IMR-90 (cell line): Measurements from ENCODE around the gene THBS1. TPM values are rescaled to one million over a fixed set of nuclear protein-coding genes. Genes with fewer than 3 reads are reported as not detected.

Source experiments
- ATAC-seq: fragments of 200-7000 bp; cut with Tn5 transposase; 2 replicates; pipeline ENCODE4 v1.9.1; 2020; ENCODE audit warnings: low read depth, mild to moderate bottlenecking, moderate library complexity
- BruUV-seq: library from RNA; stranded (reverse); fragments of 400-500 nt; replicated peaks from 2 replicates; lab custom pipeline; 2021; lab: Mats Ljungman, UMichigan
- CTCF ChIA-PET: fragments of 300-600 bp; formaldehyde crosslinking; extraction: SDS; loops from one replicate; lab custom pipeline; 2021; ENCODE audit warnings: antibody characterized with exemption; lab: Yijun Ruan, JAX
- POLR2A ChIA-PET: fragments of 300-600 bp; sonication (Branson Sonifier 250); formaldehyde crosslinking; loops from one replicate; lab custom pipeline; 2022; ENCODE audit warnings: antibody characterized with exemption; ENCODE audit not compliant: unreplicated experiment; lab: Charles Lee
- DNase-seq: peaks from one replicate; pipeline ENCODE4 v3.0.0; 2013
- H2AFZ ChIP-seq: replicated peaks from 2 replicates; pipeline ENCODE3; 2013; ENCODE audit warnings: low read length, mild to moderate bottlenecking; ENCODE audit not compliant: poor library complexity
- H2AK5ac ChIP-seq: 2 replicates; pipeline ENCODE4 v1.6.1; 2013; ENCODE audit warnings: low read depth, low read length, inconsistent platforms
- H2AK9ac ChIP-seq: replicated peaks from 2 replicates; pipeline ENCODE3; 2013; ENCODE audit warnings: mild to moderate bottlenecking, low read depth, low read length, moderate library complexity; ENCODE audit not compliant: poor library complexity
- H2BK120ac ChIP-seq: 2 replicates; pipeline ENCODE4 v1.6.1; 2013; ENCODE audit warnings: low read depth, low read length, inconsistent platforms
- H2BK15ac ChIP-seq: 3 replicates; pipeline ENCODE4 v1.6.1; 2013; ENCODE audit warnings: low read depth, low read length, inconsistent platforms
- H2BK20ac ChIP-seq: 2 replicates; pipeline ENCODE4 v1.6.1; 2013; ENCODE audit warnings: low read depth, mild to moderate bottlenecking, inconsistent platforms, low read length, moderate library complexity
- H2BK5ac ChIP-seq: 2 replicates; pipeline ENCODE4 v1.6.1; 2013; ENCODE audit warnings: mild to moderate bottlenecking, low read depth, low read length, inconsistent platforms; ENCODE audit not compliant: poor library complexity, severe bottlenecking
- H3K14ac ChIP-seq: replicated peaks from 2 replicates; pipeline ENCODE4 v1.6.1; 2013; ENCODE audit warnings: low read depth, low read length, inconsistent platforms
- H3K18ac ChIP-seq: 2 replicates; pipeline ENCODE4 v1.6.1; 2013; ENCODE audit warnings: low read depth, low read length, control low read depth
- H3K23ac ChIP-seq: 2 replicates; pipeline ENCODE4 v1.6.1; 2013; ENCODE audit warnings: low read depth, low read length, inconsistent platforms
- H3K27ac ChIP-seq: 2 replicates; pipeline ENCODE4 v1.5.1; 2013; ENCODE audit warnings: mild to moderate bottlenecking, control low read depth, low read length; ENCODE audit not compliant: insufficient read depth
- H3K27me3 ChIP-seq: 2 replicates; pipeline ENCODE4 v1.6.1; 2013; ENCODE audit warnings: low read length; ENCODE audit not compliant: control insufficient read depth, insufficient read depth
- H3K36me3 ChIP-seq: 2 replicates; pipeline ENCODE4 v1.6.1; 2013; ENCODE audit warnings: low read length, mixed read lengths; ENCODE audit not compliant: control insufficient read depth, insufficient read depth
- H3K4ac ChIP-seq: 2 replicates; pipeline ENCODE4 v1.6.1; 2013; ENCODE audit warnings: low read depth, low read length, inconsistent platforms
- H3K4me1 ChIP-seq: 2 replicates; pipeline ENCODE4 v1.6.1; 2013; ENCODE audit warnings: low read length, mixed read lengths; ENCODE audit not compliant: control insufficient read depth, insufficient read depth
- H3K4me2 ChIP-seq: 2 replicates; pipeline ENCODE4 v1.6.1; 2013; ENCODE audit warnings: low read depth, mild to moderate bottlenecking, control low read depth, low read length, moderate library complexity
- H3K4me3 ChIP-seq: 2 replicates; pipeline ENCODE4 v1.5.1; 2013; ENCODE audit warnings: low read depth, mild to moderate bottlenecking, control low read depth, low read length, moderate library complexity; ENCODE audit not compliant: insufficient read depth
- H3K56ac ChIP-seq: 2 replicates; pipeline ENCODE4 v1.6.1; 2013; ENCODE audit warnings: low read length, inconsistent platforms; ENCODE audit not compliant: insufficient read depth; ENCODE audit errors: extremely low read depth
- H3K79me1 ChIP-seq, 2 experiments: 2 replicates each; pipeline ENCODE4 v1.6.1; 2013; ENCODE audit warnings: low read length in 2 of 2, inconsistent platforms in 1 of 2, low read depth in 1 of 2
- H3K9ac ChIP-seq: 2 replicates; pipeline ENCODE4 v1.6.1; 2013; ENCODE audit warnings: low read depth, low read length, control low read depth
- H3K9me1 ChIP-seq: 2 replicates; pipeline ENCODE4 v1.6.1; 2013; ENCODE audit warnings: low read length, inconsistent platforms; ENCODE audit not compliant: insufficient read depth
- H3K9me3 ChIP-seq: 2 replicates; pipeline ENCODE4 v1.6.1; 2013; ENCODE audit warnings: low read length; ENCODE audit not compliant: control insufficient read depth, insufficient read depth
- H4K20me1 ChIP-seq: 2 replicates; pipeline ENCODE4 v1.6.1; 2013; ENCODE audit warnings: low read length, inconsistent platforms; ENCODE audit not compliant: insufficient read depth
- H4K5ac ChIP-seq: 2 replicates; pipeline ENCODE4 v1.6.1; 2013; ENCODE audit warnings: mild to moderate bottlenecking, low read depth, low read length, control low read depth
- H4K8ac ChIP-seq, 2 experiments: 2 replicates each; pipeline ENCODE4 v1.6.1; 2013; ENCODE audit warnings: low read depth in 2 of 2, low read length in 2 of 2, control low read depth in 1 of 2, inconsistent platforms in 1 of 2
- H4K91ac ChIP-seq: 2 replicates; pipeline ENCODE4 v1.6.1; 2013; ENCODE audit warnings: low read depth, low read length, inconsistent platforms; ENCODE audit not compliant: insufficient read depth
- BHLHE40 ChIP-seq: fragments of 150-350 bp; IDR thresholded peaks from 2 replicates; pipeline ENCODE4 v1.6.1; 2016; ENCODE audit warnings: mild to moderate bottlenecking, low read depth, low read length
- CEBPB ChIP-seq: IDR thresholded peaks from 2 replicates; pipeline ENCODE4 v1.6.1; 2012; ENCODE audit warnings: low read depth, low read length, improper control_type of control experiment
- CHD1 ChIP-seq: IDR thresholded peaks from 2 replicates; pipeline ENCODE4 v1.6.1; 2012; ENCODE audit warnings: low read depth, low read length, improper control_type of control experiment
- FOS ChIP-seq: fragments of 150-350 bp; IDR thresholded peaks from 2 replicates; pipeline ENCODE4 v1.6.1; 2016; ENCODE audit warnings: low read depth, low read length
- MAFK ChIP-seq: IDR thresholded peaks from 2 replicates; pipeline ENCODE4 v1.6.1; 2012; ENCODE audit warnings: low read depth, low read length, improper control_type of control experiment
- MAZ ChIP-seq: IDR thresholded peaks from 2 replicates; pipeline ENCODE4 v1.6.1; 2012; ENCODE audit warnings: low read depth, mild to moderate bottlenecking, low read length, improper control_type of control experiment, moderate library complexity, borderline replicate concordance
- MXI1 ChIP-seq: IDR thresholded peaks from 2 replicates; pipeline ENCODE4 v1.6.1; 2012; ENCODE audit warnings: low read depth, mild to moderate bottlenecking, low read length, moderate library complexity, borderline replicate concordance
- NFE2L2 ChIP-seq: fragments of 150-350 bp; IDR thresholded peaks from 2 replicates; pipeline ENCODE4 v1.6.1; 2016; ENCODE audit warnings: low read depth, mild to moderate bottlenecking, low read length
- POLR2A ChIP-seq: IDR thresholded peaks from 2 replicates; pipeline ENCODE4 v1.6.1; 2012; ENCODE audit warnings: mild to moderate bottlenecking, low read depth, low read length
- RAD21 ChIP-seq: IDR thresholded peaks from 2 replicates; pipeline ENCODE4 v1.6.1; 2012; ENCODE audit warnings: low read length, improper control_type of control experiment
- RCOR1 ChIP-seq: IDR thresholded peaks from 2 replicates; pipeline ENCODE4 v1.6.1; 2012; ENCODE audit warnings: mild to moderate bottlenecking, low read length, improper control_type of control experiment; ENCODE audit not compliant: insufficient replicate concordance
- RFX5 ChIP-seq: IDR thresholded peaks from 2 replicates; pipeline ENCODE4 v1.8.0; 2012; ENCODE audit warnings: low read depth, mild to moderate bottlenecking, low read length, moderate library complexity
- SMC3 ChIP-seq: fragments of 150-350 bp; IDR thresholded peaks from 2 replicates; pipeline ENCODE4 v1.6.1; 2016; ENCODE audit warnings: low read depth, mild to moderate bottlenecking, antibody characterized with exemption, low read length, moderate library complexity
- WGBS, 2 experiments: methylation state at CpG; one replicate each; pipeline versions ENCODE4 v1.1.5 to v1.1.7; 2013; ENCODE audit warnings: missing lambda C conversion rate in 2 of 2; ENCODE audit not compliant: insufficient read length in 1 of 2; ENCODE audit errors: extremely low coverage in 2 of 2; 5-methylcytosine and 5-hydroxymethylcytosine counted together
- dilution Hi-C: fragments of 300-500 bp; cut with HindIII; formaldehyde crosslinking; loops from one replicate; pipeline ENCODE4 v1.14.3; 2018; ENCODE audit warnings: low sequenced_read_pairs; ENCODE audit not compliant: unreplicated experiment
- in situ Hi-C: fragments of 300-500 bp; cut with MboI; formaldehyde crosslinking; loops from 3 replicates; pipeline ENCODE4 v1.14.3; 2019; ENCODE audit warnings: low sequenced_read_pairs, inconsistent platforms, mixed read lengths
- intact Hi-C: fragments of 100-400 bp; cut with micrococcal nuclease; formaldehyde crosslinking; loops from 2 replicates; pipeline ENCODE4 v1.10.0; 2022
- polyA plus RNA-seq, 3 experiments: library from polyadenylated mRNA; depleted of rRNA; stranded (reverse); fragments of >200 nt; gene quantifications; 2 replicates each; pipeline ENCODE4 v1.2.3, GENCODE V29; 2012; ENCODE audit warnings: low replicate concordance in 1 of 3
- total RNA-seq: library from RNA; depleted of rRNA; stranded (reverse); fragments of >200 nt; gene quantifications from 2 replicates; pipeline ENCODE4 v1.2.3, GENCODE V29; 2012
- TF ChIP-seq, protein P1 (sequence below): fragments of 150-350 bp; IDR thresholded peaks from 2 replicates; pipeline ENCODE4 v1.6.1; 2017; ENCODE audit warnings: mild to moderate bottlenecking, antibody characterized with exemption, low read length, low read depth
- TF ChIP-seq, protein P2 (sequence below): fragments of 150-350 bp; IDR thresholded peaks from 2 replicates; pipeline ENCODE4 v1.6.1; 2016; ENCODE audit warnings: low read depth, mild to moderate bottlenecking, low read length, moderate library complexity, borderline replicate concordance
- TF ChIP-seq, protein P3 (sequence below): conservative IDR thresholded peaks from 2 replicates; pipeline ENCODE4 v1.5.1; 2012; ENCODE audit warnings: mild to moderate bottlenecking, low read depth, low read length, improper control_type of control experiment

Gene THBS1
- total and polyA plus RNA-seq, 2 of the 4 experiments (the other 2 are of a cell fraction) = 1,562 to 4,071 TPM

GRCh38 chr15:39592500-39592899 lies 11.6 kb downstream of the THBS1 start:
- Histone ChIP-seq H4K8ac (no peak overlapping the region), H4K91ac (no peak overlapping the region), H3K14ac (no peak overlapping the region; the same call in 1 of the 2 replicates), H3K9me3 (no peaks in the 10 kb centered on the region), H4K20me1 (peaks cover 94% of the 10 kb centered on the region), H3K4me2 (peak overlapping the region; percentile 7; the same call in 1 of the 2 replicates), H2AFZ (peak overlapping the region; percentile 74), H2BK5ac (no peak overlapping the region), H3K4me3 (no peak overlapping the region), H3K36me3 (peaks cover 68% of the 10 kb centered on the region), H3K9me1 (peaks cover 14% of the 10 kb centered on the region), H2BK120ac (no peak overlapping the region), H2BK20ac (no peak overlapping the region), H3K23ac (no peak overlapping the region), H4K5ac (no peak overlapping the region), H3K27ac (no peak overlapping the region), H3K4me1 (no peaks in the 10 kb centered on the region; the same call in 1 of the 2 replicates), H3K56ac (no peak overlapping the region), H3K79me1 (peaks cover 0 to 64% of the 10 kb centered on the region in 2 experiments; a peak in 2 of 4 replicates), H2AK9ac (peak overlapping the region; percentile 83), H3K9ac (no peak overlapping the region), H2AK5ac (no peak overlapping the region), H3K18ac (no peak overlapping the region), H2BK15ac (no peak overlapping the region), H3K27me3 (no peaks in the 10 kb centered on the region), H3K4ac (no peak overlapping the region)
- intact Hi-C loops = no loop called here
- DNase-seq (peak; percentile 59), ATAC-seq (no peak)
- BruUV-seq = no TSS peak
- in situ Hi-C loops = no loop called here
- ChIA-PET POLR2A (no interaction called here), CTCF (interaction anchor here (0.6 kb wide), 1 partner anchor 453 kb away, joined by 3 read pairs; no protein-coding TSS in a partner anchor)
- dilution Hi-C loops = no loop called here
- WGBS, 2 experiments = 58% methylated on average over 3 of the region's 6 CpGs; no CpG with 5 or more reads in 1 of the 2 experiments
- TF ChIP-seq, protein P1, sequence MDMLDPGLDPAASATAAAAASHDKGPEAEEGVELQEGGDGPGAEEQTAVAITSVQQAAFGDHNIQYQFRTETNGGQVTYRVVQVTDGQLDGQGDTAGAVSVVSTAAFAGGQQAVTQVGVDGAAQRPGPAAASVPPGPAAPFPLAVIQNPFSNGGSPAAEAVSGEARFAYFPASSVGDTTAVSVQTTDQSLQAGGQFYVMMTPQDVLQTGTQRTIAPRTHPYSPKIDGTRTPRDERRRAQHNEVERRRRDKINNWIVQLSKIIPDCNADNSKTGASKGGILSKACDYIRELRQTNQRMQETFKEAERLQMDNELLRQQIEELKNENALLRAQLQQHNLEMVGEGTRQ = 0 out of 2 replicates have a peak, but pooled peaks have one; percentile 24
- TF ChIP-seq MAZ (0 out of 2 replicates have a peak, but pooled peaks have one; percentile 7), CHD1 (peak; percentile 59; the same call in 1 of the 2 replicates), NFE2L2 (no peak), MAFK (no peak), CEBPB (no peak), POLR2A (no peak; the same call in 1 of the 2 replicates), RCOR1 (no peak), RAD21 (no peak), MXI1 (no peak), SMC3 (no peak), BHLHE40 (no peak), FOS (no peak), RFX5 (no peak)
- TF ChIP-seq, protein P2, sequence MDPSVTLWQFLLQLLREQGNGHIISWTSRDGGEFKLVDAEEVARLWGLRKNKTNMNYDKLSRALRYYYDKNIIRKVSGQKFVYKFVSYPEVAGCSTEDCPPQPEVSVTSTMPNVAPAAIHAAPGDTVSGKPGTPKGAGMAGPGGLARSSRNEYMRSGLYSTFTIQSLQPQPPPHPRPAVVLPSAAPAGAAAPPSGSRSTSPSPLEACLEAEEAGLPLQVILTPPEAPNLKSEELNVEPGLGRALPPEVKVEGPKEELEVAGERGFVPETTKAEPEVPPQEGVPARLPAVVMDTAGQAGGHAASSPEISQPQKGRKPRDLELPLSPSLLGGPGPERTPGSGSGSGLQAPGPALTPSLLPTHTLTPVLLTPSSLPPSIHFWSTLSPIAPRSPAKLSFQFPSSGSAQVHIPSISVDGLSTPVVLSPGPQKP = no peak
- TF ChIP-seq, protein P3, sequence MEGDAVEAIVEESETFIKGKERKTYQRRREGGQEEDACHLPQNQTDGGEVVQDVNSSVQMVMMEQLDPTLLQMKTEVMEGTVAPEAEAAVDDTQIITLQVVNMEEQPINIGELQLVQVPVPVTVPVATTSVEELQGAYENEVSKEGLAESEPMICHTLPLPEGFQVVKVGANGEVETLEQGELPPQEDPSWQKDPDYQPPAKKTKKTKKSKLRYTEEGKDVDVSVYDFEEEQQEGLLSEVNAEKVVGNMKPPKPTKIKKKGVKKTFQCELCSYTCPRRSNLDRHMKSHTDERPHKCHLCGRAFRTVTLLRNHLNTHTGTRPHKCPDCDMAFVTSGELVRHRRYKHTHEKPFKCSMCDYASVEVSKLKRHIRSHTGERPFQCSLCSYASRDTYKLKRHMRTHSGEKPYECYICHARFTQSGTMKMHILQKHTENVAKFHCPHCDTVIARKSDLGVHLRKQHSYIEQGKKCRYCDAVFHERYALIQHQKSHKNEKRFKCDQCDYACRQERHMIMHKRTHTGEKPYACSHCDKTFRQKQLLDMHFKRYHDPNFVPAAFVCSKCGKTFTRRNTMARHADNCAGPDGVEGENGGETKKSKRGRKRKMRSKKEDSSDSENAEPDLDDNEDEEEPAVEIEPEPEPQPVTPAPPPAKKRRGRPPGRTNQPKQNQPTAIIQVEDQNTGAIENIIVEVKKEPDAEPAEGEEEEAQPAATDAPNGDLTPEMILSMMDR = no peak
